PC-9 (cell line): Measurements from ENCODE around the gene GSK3B.

ENCODE experiments used
- EZH2 ChIP-seq: fragments of 200-600 bp; sonication (generic); IDR thresholded peaks from 2 replicates; pipeline ENCODE4 v1.8.0; 2017; ENCODE audit warnings: antibody characterized with exemption, low read depth
- TF ChIP-seq, protein P1 (sequence below): fragments of 200-600 bp; sonication (generic); conservative IDR thresholded peaks from 2 replicates; pipeline ENCODE4 v1.6.1; 2017; ENCODE audit warnings: mixed run types, antibody characterized with exemption, mild to moderate bottlenecking, moderate library complexity

DNA sequence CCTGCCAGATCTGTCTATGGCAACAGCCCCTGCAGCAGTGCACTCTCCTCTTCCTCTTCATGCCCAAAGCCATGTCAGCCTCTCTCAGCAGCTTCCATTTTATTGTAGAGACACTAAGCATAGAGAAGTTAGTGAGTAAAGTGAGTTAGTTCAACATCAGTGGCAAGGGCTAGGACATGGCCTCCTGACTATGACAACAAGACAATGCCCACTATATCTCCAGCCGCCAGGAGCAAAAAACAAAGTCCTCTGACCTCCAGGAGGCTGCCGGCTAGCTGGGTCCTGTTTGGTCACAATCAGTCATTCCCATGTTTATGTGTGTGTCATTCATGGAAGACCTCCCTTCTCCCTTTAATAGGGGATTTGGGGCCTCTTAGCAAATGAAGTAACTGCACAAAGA lies 297.5 kb downstream of the GSK3B start:
- TF ChIP-seq, protein P1, sequence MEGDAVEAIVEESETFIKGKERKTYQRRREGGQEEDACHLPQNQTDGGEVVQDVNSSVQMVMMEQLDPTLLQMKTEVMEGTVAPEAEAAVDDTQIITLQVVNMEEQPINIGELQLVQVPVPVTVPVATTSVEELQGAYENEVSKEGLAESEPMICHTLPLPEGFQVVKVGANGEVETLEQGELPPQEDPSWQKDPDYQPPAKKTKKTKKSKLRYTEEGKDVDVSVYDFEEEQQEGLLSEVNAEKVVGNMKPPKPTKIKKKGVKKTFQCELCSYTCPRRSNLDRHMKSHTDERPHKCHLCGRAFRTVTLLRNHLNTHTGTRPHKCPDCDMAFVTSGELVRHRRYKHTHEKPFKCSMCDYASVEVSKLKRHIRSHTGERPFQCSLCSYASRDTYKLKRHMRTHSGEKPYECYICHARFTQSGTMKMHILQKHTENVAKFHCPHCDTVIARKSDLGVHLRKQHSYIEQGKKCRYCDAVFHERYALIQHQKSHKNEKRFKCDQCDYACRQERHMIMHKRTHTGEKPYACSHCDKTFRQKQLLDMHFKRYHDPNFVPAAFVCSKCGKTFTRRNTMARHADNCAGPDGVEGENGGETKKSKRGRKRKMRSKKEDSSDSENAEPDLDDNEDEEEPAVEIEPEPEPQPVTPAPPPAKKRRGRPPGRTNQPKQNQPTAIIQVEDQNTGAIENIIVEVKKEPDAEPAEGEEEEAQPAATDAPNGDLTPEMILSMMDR: no peak
- no peak for TF ChIP-seq EZH2
